Dermis blood vessel endothelial cell (primary cell): Measurements from ENCODE around the gene TGIF2. TPM values are rescaled to one million over a fixed set of nuclear protein-coding genes. Genes with fewer than 3 reads are reported as not detected.
"Not testable (repeated sequence)": the region's sequence is repeated elsewhere in the genome, so short reads cannot be mapped to it uniquely, and the experiment has no call there.

Source experiments
- DNase-seq: peaks from one replicate; pipeline ENCODE4 v3.0.0; 2010
- total RNA-seq: library from RNA; depleted of rRNA; stranded (reverse); fragments of >200 nt; gene quantifications from 2 replicates; pipeline ENCODE4 v1.2.3, GENCODE V29; 2014

Gene TGIF2
- total RNA-seq, 1 donor from 2014 or later = 23.1 TPM

- DNase-seq = no peak
Measured at GRCh38 chr20:36620917-36621316, 47.5 kb downstream of the TGIF2 start.

- DNase-seq = no peak
Measured at GRCh38 chr20:36623444-36623843, 50.0 kb downstream of the TGIF2 start.

- DNase-seq = no peak
Measured at GRCh38 chr20:36624068-36624943, 50.9 kb downstream of the TGIF2 start.

- DNase-seq = no peak
Measured at GRCh38 chr20:36624944-36625324, 51.5 kb downstream of the TGIF2 start.

GRCh38 chr20:36628076-36628475 is 54.7 kb downstream of the TGIF2 start:
- no peak for DNase-seq

- DNase-seq = no peak
Measured at GRCh38 chr20:36629719-36630681, 56.6 kb downstream of the TGIF2 start.

GRCh38 chr20:36631646-36632045 is 58.2 kb downstream of the TGIF2 start:
- no peak for DNase-seq

GRCh38 chr20:36632147-36632486 is 58.7 kb downstream of the TGIF2 start:
- DNase-seq = no peak

- no peak for DNase-seq
Measured at GRCh38 chr20:36632487-36633284, 59.3 kb downstream of the TGIF2 start.

GRCh38 chr20:36633285-36633772 is 59.9 kb downstream of the TGIF2 start:
- no peak for DNase-seq

GRCh38 chr20:36634342-36634741 is 60.9 kb downstream of the TGIF2 start:
- DNase-seq = no peak

- not testable (repeated sequence) for DNase-seq
Measured at GRCh38 chr20:36638876-36639400, 65.5 kb downstream of the TGIF2 start.

GRCh38 chr20:36641506-36641843 is 68.1 kb downstream of the TGIF2 start:
- DNase-seq = no peak

GRCh38 chr20:36642136-36642535 is 68.7 kb downstream of the TGIF2 start:
- DNase-seq = no peak

Other genes with a start within 250 kb of the TGIF2 start
- 1.9 and 3.7 TPM in 2 replicates for gene MYL9, start 32.1 kb upstream of the TGIF2 start, total RNA-seq
- 93.5 and 100 TPM in 2 replicates for gene RAB5IF, start 32.2 kb downstream of the TGIF2 start, total RNA-seq
- gene SLA2, start 72.6 kb downstream of the TGIF2 start, total RNA-seq = not detected in 2 replicates
- gene NDRG3, start 172.5 kb downstream of the TGIF2 start, total RNA-seq = 18.7 and 34.0 TPM in 2 replicates
- gene DSN1, start 200.2 kb downstream of the TGIF2 start, total RNA-seq = 24.7 and 27.0 TPM in 2 replicates